IMR-90 (cell line): ENCODE data around the gene PET117. TPM values are rescaled to one million over a fixed set of nuclear protein-coding genes. Genes with fewer than 3 reads are reported as not detected.

Source experiments
- ATAC-seq: fragments of 200-7000 bp; cut with Tn5 transposase; 2 replicates; pipeline ENCODE4 v1.9.1; 2020; ENCODE audit warnings: low read depth, mild to moderate bottlenecking, moderate library complexity
- BruUV-seq: library from RNA; stranded (reverse); fragments of 400-500 nt; replicated peaks from 2 replicates; lab custom pipeline; 2021; lab: Mats Ljungman, UMichigan
- CTCF ChIA-PET: fragments of 300-600 bp; formaldehyde crosslinking; extraction: SDS; loops from one replicate; lab custom pipeline; 2021; ENCODE audit warnings: antibody characterized with exemption; lab: Yijun Ruan, JAX
- POLR2A ChIA-PET: fragments of 300-600 bp; sonication (Branson Sonifier 250); formaldehyde crosslinking; loops from one replicate; lab custom pipeline; 2022; ENCODE audit warnings: antibody characterized with exemption; ENCODE audit not compliant: unreplicated experiment; lab: Charles Lee
- DNase-seq: peaks from one replicate; pipeline ENCODE4 v3.0.0; 2013
- H2AFZ ChIP-seq: replicated peaks from 2 replicates; pipeline ENCODE3; 2013; ENCODE audit warnings: low read length, mild to moderate bottlenecking; ENCODE audit not compliant: poor library complexity
- H2AK5ac ChIP-seq: 2 replicates; pipeline ENCODE4 v1.6.1; 2013; ENCODE audit warnings: low read depth, low read length, inconsistent platforms
- H2AK9ac ChIP-seq: replicated peaks from 2 replicates; pipeline ENCODE3; 2013; ENCODE audit warnings: mild to moderate bottlenecking, low read depth, low read length, moderate library complexity; ENCODE audit not compliant: poor library complexity
- H2BK120ac ChIP-seq: 2 replicates; pipeline ENCODE4 v1.6.1; 2013; ENCODE audit warnings: low read depth, low read length, inconsistent platforms
- H2BK15ac ChIP-seq: 3 replicates; pipeline ENCODE4 v1.6.1; 2013; ENCODE audit warnings: low read depth, low read length, inconsistent platforms
- H2BK20ac ChIP-seq: 2 replicates; pipeline ENCODE4 v1.6.1; 2013; ENCODE audit warnings: low read depth, mild to moderate bottlenecking, inconsistent platforms, low read length, moderate library complexity
- H2BK5ac ChIP-seq: 2 replicates; pipeline ENCODE4 v1.6.1; 2013; ENCODE audit warnings: mild to moderate bottlenecking, low read depth, low read length, inconsistent platforms; ENCODE audit not compliant: poor library complexity, severe bottlenecking
- H3K14ac ChIP-seq: replicated peaks from 2 replicates; pipeline ENCODE4 v1.6.1; 2013; ENCODE audit warnings: low read depth, low read length, inconsistent platforms
- H3K18ac ChIP-seq: 2 replicates; pipeline ENCODE4 v1.6.1; 2013; ENCODE audit warnings: low read depth, low read length, control low read depth
- H3K23ac ChIP-seq: 2 replicates; pipeline ENCODE4 v1.6.1; 2013; ENCODE audit warnings: low read depth, low read length, inconsistent platforms
- H3K27ac ChIP-seq: 2 replicates; pipeline ENCODE4 v1.5.1; 2013; ENCODE audit warnings: mild to moderate bottlenecking, control low read depth, low read length; ENCODE audit not compliant: insufficient read depth
- H3K27me3 ChIP-seq: 2 replicates; pipeline ENCODE4 v1.6.1; 2013; ENCODE audit warnings: low read length; ENCODE audit not compliant: control insufficient read depth, insufficient read depth
- H3K36me3 ChIP-seq: 2 replicates; pipeline ENCODE4 v1.6.1; 2013; ENCODE audit warnings: low read length, mixed read lengths; ENCODE audit not compliant: control insufficient read depth, insufficient read depth
- H3K4ac ChIP-seq: 2 replicates; pipeline ENCODE4 v1.6.1; 2013; ENCODE audit warnings: low read depth, low read length, inconsistent platforms
- H3K4me1 ChIP-seq: 2 replicates; pipeline ENCODE4 v1.6.1; 2013; ENCODE audit warnings: low read length, mixed read lengths; ENCODE audit not compliant: control insufficient read depth, insufficient read depth
- H3K4me2 ChIP-seq: 2 replicates; pipeline ENCODE4 v1.6.1; 2013; ENCODE audit warnings: low read depth, mild to moderate bottlenecking, control low read depth, low read length, moderate library complexity
- H3K4me3 ChIP-seq: 2 replicates; pipeline ENCODE4 v1.5.1; 2013; ENCODE audit warnings: low read depth, mild to moderate bottlenecking, control low read depth, low read length, moderate library complexity; ENCODE audit not compliant: insufficient read depth
- H3K56ac ChIP-seq: 2 replicates; pipeline ENCODE4 v1.6.1; 2013; ENCODE audit warnings: low read length, inconsistent platforms; ENCODE audit not compliant: insufficient read depth; ENCODE audit errors: extremely low read depth
- H3K79me1 ChIP-seq, 2 experiments: 2 replicates each; pipeline ENCODE4 v1.6.1; 2013; ENCODE audit warnings: low read length in 2 of 2, inconsistent platforms in 1 of 2, low read depth in 1 of 2
- H3K9ac ChIP-seq: 2 replicates; pipeline ENCODE4 v1.6.1; 2013; ENCODE audit warnings: low read depth, low read length, control low read depth
- H3K9me1 ChIP-seq: 2 replicates; pipeline ENCODE4 v1.6.1; 2013; ENCODE audit warnings: low read length, inconsistent platforms; ENCODE audit not compliant: insufficient read depth
- H3K9me3 ChIP-seq: 2 replicates; pipeline ENCODE4 v1.6.1; 2013; ENCODE audit warnings: low read length; ENCODE audit not compliant: control insufficient read depth, insufficient read depth
- H4K20me1 ChIP-seq: 2 replicates; pipeline ENCODE4 v1.6.1; 2013; ENCODE audit warnings: low read length, inconsistent platforms; ENCODE audit not compliant: insufficient read depth
- H4K5ac ChIP-seq: 2 replicates; pipeline ENCODE4 v1.6.1; 2013; ENCODE audit warnings: mild to moderate bottlenecking, low read depth, low read length, control low read depth
- H4K8ac ChIP-seq, 2 experiments: 2 replicates each; pipeline ENCODE4 v1.6.1; 2013; ENCODE audit warnings: low read depth in 2 of 2, low read length in 2 of 2, control low read depth in 1 of 2, inconsistent platforms in 1 of 2
- H4K91ac ChIP-seq: 2 replicates; pipeline ENCODE4 v1.6.1; 2013; ENCODE audit warnings: low read depth, low read length, inconsistent platforms; ENCODE audit not compliant: insufficient read depth
- BHLHE40 ChIP-seq: fragments of 150-350 bp; IDR thresholded peaks from 2 replicates; pipeline ENCODE4 v1.6.1; 2016; ENCODE audit warnings: mild to moderate bottlenecking, low read depth, low read length
- CEBPB ChIP-seq: IDR thresholded peaks from 2 replicates; pipeline ENCODE4 v1.6.1; 2012; ENCODE audit warnings: low read depth, low read length, improper control_type of control experiment
- CTCF ChIP-seq: conservative IDR thresholded peaks from 2 replicates; pipeline ENCODE4 v1.5.1; 2012; ENCODE audit warnings: mild to moderate bottlenecking, low read depth, low read length, improper control_type of control experiment
- MAFK ChIP-seq: IDR thresholded peaks from 2 replicates; pipeline ENCODE4 v1.6.1; 2012; ENCODE audit warnings: low read depth, low read length, improper control_type of control experiment
- MXI1 ChIP-seq: IDR thresholded peaks from 2 replicates; pipeline ENCODE4 v1.6.1; 2012; ENCODE audit warnings: low read depth, mild to moderate bottlenecking, low read length, moderate library complexity, borderline replicate concordance
- POLR2A ChIP-seq: IDR thresholded peaks from 2 replicates; pipeline ENCODE4 v1.6.1; 2012; ENCODE audit warnings: mild to moderate bottlenecking, low read depth, low read length
- RCOR1 ChIP-seq: IDR thresholded peaks from 2 replicates; pipeline ENCODE4 v1.6.1; 2012; ENCODE audit warnings: mild to moderate bottlenecking, low read length, improper control_type of control experiment; ENCODE audit not compliant: insufficient replicate concordance
- USF2 ChIP-seq: fragments of 150-350 bp; IDR thresholded peaks from 2 replicates; pipeline ENCODE4 v1.6.1; 2017; ENCODE audit warnings: mild to moderate bottlenecking, antibody characterized with exemption, low read length, low read depth
- WGBS, 2 experiments: methylation state at CpG; one replicate each; pipeline versions ENCODE4 v1.1.5 to v1.1.7; 2013; ENCODE audit warnings: missing lambda C conversion rate in 2 of 2; ENCODE audit not compliant: insufficient read length in 1 of 2; ENCODE audit errors: extremely low coverage in 2 of 2; 5-methylcytosine and 5-hydroxymethylcytosine counted together
- dilution Hi-C: fragments of 300-500 bp; cut with HindIII; formaldehyde crosslinking; loops from one replicate; pipeline ENCODE4 v1.14.3; 2018; ENCODE audit warnings: low sequenced_read_pairs; ENCODE audit not compliant: unreplicated experiment
- in situ Hi-C: fragments of 300-500 bp; cut with MboI; formaldehyde crosslinking; loops from 3 replicates; pipeline ENCODE4 v1.14.3; 2019; ENCODE audit warnings: low sequenced_read_pairs, inconsistent platforms, mixed read lengths
- intact Hi-C: fragments of 100-400 bp; cut with micrococcal nuclease; formaldehyde crosslinking; loops from 2 replicates; pipeline ENCODE4 v1.10.0; 2022
- polyA plus RNA-seq, 3 experiments: library from polyadenylated mRNA; depleted of rRNA; stranded (reverse); fragments of >200 nt; gene quantifications; 2 replicates each; pipeline ENCODE4 v1.2.3, GENCODE V29; 2012; ENCODE audit warnings: low replicate concordance in 1 of 3
- total RNA-seq: library from RNA; depleted of rRNA; stranded (reverse); fragments of >200 nt; gene quantifications from 2 replicates; pipeline ENCODE4 v1.2.3, GENCODE V29; 2012

PET117 gene
- total and polyA plus RNA-seq, 2 of the 4 experiments (the other 2 are of a cell fraction) = 3.9 to 8.3 TPM

- Histone ChIP-seq H3K9me3 (no peaks in the 10 kb centered on the region), H3K36me3 (peaks cover 18% of the 10 kb centered on the region), H3K4me3 (no peak overlapping the region), H4K91ac (no peak overlapping the region), H3K23ac (no peak overlapping the region), H3K79me1 (peaks cover 0 to 3% of the 10 kb centered on the region in 2 experiments; a peak in 1 of 4 replicates), H2BK5ac (no peak overlapping the region), H2BK120ac (no peak overlapping the region), H3K56ac (no peak overlapping the region), H3K4me2 (no peak overlapping the region), H3K27me3 (no peaks in the 10 kb centered on the region), H3K4me1 (no peaks in the 10 kb centered on the region), H3K14ac (no peak overlapping the region), H2AK9ac (no peak overlapping the region), H4K20me1 (no peaks in the 10 kb centered on the region), H2AK5ac (no peak overlapping the region), H2BK15ac (no peak overlapping the region), H4K8ac (no peak overlapping the region), H4K5ac (no peak overlapping the region), H3K18ac (no peak overlapping the region), H3K4ac (no peak overlapping the region), H3K27ac (no peak overlapping the region), H3K9me1 (no peaks in the 10 kb centered on the region), H2AFZ (no peak overlapping the region), H3K9ac (no peak overlapping the region), H2BK20ac (no peak overlapping the region)
- ATAC-seq = no peak
- in situ Hi-C loops (no loop called here), intact Hi-C loops (no loop called here), dilution Hi-C loops (no loop called here)
- CTCF ChIA-PET = no interaction called here
- BruUV-seq = no TSS peak
- no CpG with 5 or more reads among the region's 4 CpGs for WGBS, 2 experiments
- POLR2A ChIA-PET = interaction anchor here (1.0 kb wide), 1 partner anchor 18 kb away, joined by 3 read pairs; the partner anchor contains the start of genes KAT14 and PET117
- TF ChIP-seq CEBPB (no peak), USF2 (no peak), MAFK (no peak), CTCF (no peak), MXI1 (no peak), RCOR1 (no peak), BHLHE40 (no peak), POLR2A (no peak)
- DNase-seq = no peak
Measured at GRCh38 chr20:18156045-18156444, 18.4 kb downstream of the PET117 start.
